Measurements from ENCODE around the gene ATG16L1.

DNA sequence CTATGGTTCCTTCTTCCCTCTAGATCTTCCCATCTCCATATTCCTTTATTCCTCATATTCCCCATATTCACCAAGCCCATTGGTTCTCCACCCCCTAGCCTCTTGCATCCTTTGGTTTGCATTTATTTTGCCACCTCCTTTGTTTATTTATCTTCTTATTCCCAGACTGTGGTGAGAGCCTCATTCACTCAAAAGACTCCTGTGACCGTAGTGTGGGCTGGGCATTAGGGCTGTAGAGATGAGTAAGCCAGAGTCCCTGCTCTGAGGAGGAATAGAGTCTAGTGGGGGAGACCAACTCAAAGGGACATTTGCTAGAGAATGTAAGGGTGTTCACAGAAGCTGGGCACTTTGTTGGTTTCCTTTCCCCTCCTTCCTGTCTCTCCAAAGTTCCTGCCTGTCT is 8.3 kb downstream of the ATG16L1 start:
- TF ChIP-seq, protein P1, sequence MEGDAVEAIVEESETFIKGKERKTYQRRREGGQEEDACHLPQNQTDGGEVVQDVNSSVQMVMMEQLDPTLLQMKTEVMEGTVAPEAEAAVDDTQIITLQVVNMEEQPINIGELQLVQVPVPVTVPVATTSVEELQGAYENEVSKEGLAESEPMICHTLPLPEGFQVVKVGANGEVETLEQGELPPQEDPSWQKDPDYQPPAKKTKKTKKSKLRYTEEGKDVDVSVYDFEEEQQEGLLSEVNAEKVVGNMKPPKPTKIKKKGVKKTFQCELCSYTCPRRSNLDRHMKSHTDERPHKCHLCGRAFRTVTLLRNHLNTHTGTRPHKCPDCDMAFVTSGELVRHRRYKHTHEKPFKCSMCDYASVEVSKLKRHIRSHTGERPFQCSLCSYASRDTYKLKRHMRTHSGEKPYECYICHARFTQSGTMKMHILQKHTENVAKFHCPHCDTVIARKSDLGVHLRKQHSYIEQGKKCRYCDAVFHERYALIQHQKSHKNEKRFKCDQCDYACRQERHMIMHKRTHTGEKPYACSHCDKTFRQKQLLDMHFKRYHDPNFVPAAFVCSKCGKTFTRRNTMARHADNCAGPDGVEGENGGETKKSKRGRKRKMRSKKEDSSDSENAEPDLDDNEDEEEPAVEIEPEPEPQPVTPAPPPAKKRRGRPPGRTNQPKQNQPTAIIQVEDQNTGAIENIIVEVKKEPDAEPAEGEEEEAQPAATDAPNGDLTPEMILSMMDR (IDR thresholded peaks at IDR 0.05): no peak
- no peak for TF ChIP-seq POLR2A (IDR thresholded peaks at IDR 0.05)

Data from heart left ventricle (tissue), 13 donors.